Measurements from ENCODE around the gene RBM20. TPM values are rescaled to one million over a fixed set of nuclear protein-coding genes. Genes with fewer than 3 reads are reported as not detected.

Gene RBM20
- total and polyA plus RNA-seq, 5 experiments from 2014 or later, result 0.20 to 0.93 (median 0.49) TPM

DNA sequence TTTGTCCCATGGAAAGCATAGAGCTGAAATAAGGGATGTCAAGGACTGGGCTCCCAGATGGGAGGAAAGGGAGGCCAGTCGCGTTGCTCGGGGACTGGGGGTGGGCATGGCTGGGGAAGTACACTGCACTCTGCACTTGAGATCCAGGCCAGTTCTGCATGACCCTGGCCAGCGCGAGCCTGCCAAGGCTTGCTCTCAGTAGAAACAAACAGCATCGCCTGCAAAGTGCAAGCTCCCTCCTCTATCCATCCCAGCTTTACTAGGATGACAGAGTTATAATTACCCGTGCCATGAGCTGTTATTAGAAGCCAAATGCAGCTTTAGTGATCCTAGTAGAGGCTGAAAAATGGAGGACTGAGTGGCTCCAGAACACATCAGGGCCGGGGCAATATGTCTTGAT, 183.7 kb downstream of the RBM20 start:
- Mint-ChIP-seq H3K9me3 (no peaks in the 10 kb centered on the region), H3K4me3 (no peak overlapping the region), H3K4me1 (peaks cover 0 to 18% (median 7%) of the 10 kb centered on the region in 4 donors), H3K36me3 (no peaks in the 10 kb centered on the region), H3K27ac (peak overlapping the region in 2 of 10 donors; percentile 41 to 57), H3K27me3 (no peaks in the 10 kb centered on the region)
- POLR2A ChIA-PET, result interaction anchor here (0.8 to 1.4 kb wide), 4 partner anchors 9 to 1619 kb away, joined by 3 to 5 read pairs (median 3); partner anchors contain the start of gene VTI1A
- ATAC-seq (no peak), DNase-seq (no peak)

- Mint-ChIP-seq H3K4me1 (peaks cover 3 to 17% (median 9%) of the 10 kb centered on the region in 4 donors), H3K4me3 (no peak overlapping the region), H3K27me3 (no peaks in the 10 kb centered on the region), H3K36me3 (no peaks in the 10 kb centered on the region), H3K27ac (peak overlapping the region in 2 of 10 donors; percentile 50 to 57), H3K9me3 (no peaks in the 10 kb centered on the region)
- DNase-seq (no peak), ATAC-seq (no peak)
- POLR2A ChIA-PET, result interaction anchor here (0.8 to 1.6 kb wide), 7 partner anchors 10 to 1619 kb away, joined by 3 to 5 read pairs (median 3); partner anchors contain the start of genes PDCD4 and VTI1A
Measured at GRCh38 chr10:110828525-110828924, 184.4 kb downstream of the RBM20 start.

DNA sequence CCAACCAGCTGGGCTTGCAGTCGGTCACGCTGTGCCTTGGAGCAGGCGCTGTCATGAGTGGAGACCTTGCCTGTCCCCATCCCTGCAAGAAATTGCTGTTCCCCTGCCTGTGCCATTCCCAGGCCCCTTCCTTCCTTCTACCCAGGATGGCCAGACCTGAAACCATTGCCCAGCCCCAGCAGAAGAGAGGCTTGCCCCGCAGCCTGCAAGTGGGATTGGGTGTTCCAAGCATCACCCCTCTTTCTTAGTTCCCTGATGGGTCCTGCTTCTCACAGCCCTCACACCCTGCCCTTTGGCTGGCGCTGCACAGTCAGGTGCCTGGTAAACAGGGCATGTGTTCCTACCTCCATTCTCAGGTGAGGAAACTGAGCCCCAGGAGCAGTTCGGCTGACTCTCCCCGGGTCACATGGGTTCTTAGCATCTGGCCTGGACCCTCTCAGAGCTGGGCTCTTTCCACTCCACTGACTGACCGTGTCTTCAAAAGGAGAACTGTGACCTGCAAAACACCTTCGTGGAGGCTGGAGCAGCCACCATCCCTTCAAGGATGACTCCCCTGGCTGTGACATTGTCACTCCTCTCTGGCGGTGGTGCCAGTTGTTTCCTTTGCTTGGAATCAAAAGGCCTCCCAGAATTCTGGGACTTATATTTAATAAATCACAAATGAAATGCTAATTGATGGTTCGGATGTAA, 185.7 kb downstream of the RBM20 start:
- H3K27ac Mint-ChIP-seq, result peak overlapping the region in 2 of 10 donors; percentile 6 to 43
- POLR2A ChIA-PET, result interaction anchor here (1.2 to 1.6 kb wide), 3 partner anchors 12 to 42 kb away, joined by 3 to 4 read pairs (median 3); partner anchors contain the start of gene PDCD4
- H3K4me1 Mint-ChIP-seq, result peaks cover 11 to 27% (median 21%) of the 10 kb centered on the region in 4 donors
- H3K9me3 Mint-ChIP-seq, result no peaks in the 10 kb centered on the region
- H3K36me3 Mint-ChIP-seq, result no peaks in the 10 kb centered on the region
- no peak for DNase-seq
- ATAC-seq, result no peak
- H3K4me3 Mint-ChIP-seq, result no peak overlapping the region
- H3K27me3 Mint-ChIP-seq, result no peaks in the 10 kb centered on the region

GRCh38 chr10:110833234-110833940, 189.3 kb downstream of the RBM20 start:
- no peaks in the 10 kb centered on the region for H3K27me3 Mint-ChIP-seq
- peak overlapping the region; percentile 74 to 100 (median 98) for H3K27ac Mint-ChIP-seq
- ATAC-seq (peak; percentile 5 to 8), DNase-seq (peak in 2 of 10 donors; percentile 25 to 31)
- POLR2A ChIA-PET, result interaction anchor here (1.0 to 7.0 kb wide), 8 partner anchors 9 to 40 kb away, joined by 4 to 75 read pairs (median 8); partner anchors contain the start of gene PDCD4
- H3K9me3 Mint-ChIP-seq, result no peaks in the 10 kb centered on the region
- H3K4me3 Mint-ChIP-seq, result peak overlapping the region in 5 of 10 donors; percentile 26 to 63 (median 62)
- peaks cover 27 to 56% (median 51%) of the 10 kb centered on the region in 4 donors for H3K4me1 Mint-ChIP-seq
- no peaks in the 10 kb centered on the region for H3K36me3 Mint-ChIP-seq

- Mint-ChIP-seq H3K27me3 (no peaks in the 10 kb centered on the region), H3K4me1 (peaks cover 27 to 56% (median 51%) of the 10 kb centered on the region in 4 donors), H3K27ac (peak overlapping the region; percentile 98 to 100 (median 98)), H3K9me3 (no peaks in the 10 kb centered on the region), H3K4me3 (peak overlapping the region in 8 of 10 donors; percentile 46 to 83 (median 69)), H3K36me3 (no peaks in the 10 kb centered on the region)
- DNase-seq (no peak), ATAC-seq (no peak)
- POLR2A ChIA-PET, result interaction anchor here (1.1 to 7.0 kb wide), 9 partner anchors 8 to 50 kb away, joined by 3 to 75 read pairs (median 10); partner anchors contain the start of gene PDCD4
Measured at GRCh38 chr10:110833941-110834628, 189.9 kb downstream of the RBM20 start.

GRCh38 chr10:110834629-110835301, 190.6 kb downstream of the RBM20 start:
- ATAC-seq (peak; percentile 92 to 94), DNase-seq (peak in 9 of 10 donors; percentile 29 to 86 (median 66))
- Mint-ChIP-seq H3K9me3 (no peaks in the 10 kb centered on the region), H3K4me3 (peak overlapping the region; percentile 46 to 83 (median 67)), H3K4me1 (peaks cover 27 to 57% (median 52%) of the 10 kb centered on the region in 4 donors), H3K27me3 (no peaks in the 10 kb centered on the region), H3K27ac (peak overlapping the region; percentile 98 to 100 (median 98)), H3K36me3 (no peaks in the 10 kb centered on the region)
- POLR2A ChIA-PET, result interaction anchor here (0.5 to 7.0 kb wide), 14 partner anchors 7 to 61 kb away, joined by 3 to 75 read pairs (median 11); partner anchors contain the start of gene PDCD4

GRCh38 chr10:110835841-110836240, 191.7 kb downstream of the RBM20 start:
- H3K4me1 Mint-ChIP-seq, result peaks cover 27 to 58% (median 53%) of the 10 kb centered on the region in 4 donors
- peak overlapping the region in 6 of 10 donors; percentile 1 to 81 (median 60) for H3K4me3 Mint-ChIP-seq
- DNase-seq (no peak), ATAC-seq (no peak)
- no peaks in the 10 kb centered on the region for H3K27me3 Mint-ChIP-seq
- H3K27ac Mint-ChIP-seq, result peak overlapping the region; percentile 86 to 100 (median 98)
- H3K9me3 Mint-ChIP-seq, result no peaks in the 10 kb centered on the region
- POLR2A ChIA-PET, result interaction anchor here (0.7 to 7.0 kb wide), 10 partner anchors 9 to 62 kb away, joined by 3 to 75 read pairs (median 12); partner anchors contain the start of gene PDCD4
- H3K36me3 Mint-ChIP-seq, result no peaks in the 10 kb centered on the region

DNA sequence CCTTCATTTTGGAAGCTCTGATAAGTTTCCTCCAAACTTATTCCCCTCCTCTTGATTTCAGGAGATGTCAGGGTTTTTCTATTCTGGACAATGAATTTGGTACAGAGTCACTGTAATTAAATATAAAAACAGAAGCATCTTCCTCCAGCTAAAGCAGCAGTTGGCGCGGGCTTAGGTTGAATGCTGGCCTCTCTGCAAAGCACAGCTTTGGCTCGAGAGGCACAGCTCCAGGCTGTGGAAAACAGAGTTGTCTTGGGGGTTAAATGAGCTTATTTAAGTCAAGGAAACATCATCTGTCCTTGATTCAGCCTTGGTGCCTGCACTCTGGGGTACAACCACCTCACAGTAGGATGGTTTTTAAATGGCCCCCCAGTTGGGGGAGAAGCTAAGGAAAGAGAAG, 192.6 kb downstream of the RBM20 start:
- Mint-ChIP-seq H3K4me3 (peak overlapping the region in 2 of 10 donors; percentile 67 to 81), H3K9me3 (no peaks in the 10 kb centered on the region), H3K27ac (peak overlapping the region; percentile 61 to 100 (median 98)), H3K36me3 (no peaks in the 10 kb centered on the region), H3K4me1 (peaks cover 27 to 60% (median 58%) of the 10 kb centered on the region in 4 donors), H3K27me3 (no peaks in the 10 kb centered on the region)
- POLR2A ChIA-PET, result interaction anchor here (1.0 to 7.0 kb wide), 10 partner anchors 9 to 60 kb away, joined by 4 to 75 read pairs (median 12); partner anchors contain the start of gene PDCD4
- no peak for DNase-seq
- no peak for ATAC-seq

- Mint-ChIP-seq H3K27me3 (no peaks in the 10 kb centered on the region), H3K4me3 (peak overlapping the region in 2 of 10 donors; percentile 12 to 22), H3K27ac (peak overlapping the region in 9 of 10 donors; percentile 61 to 100 (median 99)), H3K9me3 (no peaks in the 10 kb centered on the region), H3K36me3 (no peaks in the 10 kb centered on the region), H3K4me1 (peaks cover 31 to 69% (median 63%) of the 10 kb centered on the region in 4 donors)
- POLR2A ChIA-PET, result interaction anchor here (1.0 to 7.0 kb wide), 9 partner anchors 9 to 59 kb away, joined by 3 to 75 read pairs (median 6); partner anchors contain the start of gene PDCD4
- DNase-seq (no peak), ATAC-seq (no peak)
Measured at GRCh38 chr10:110837418-110838171, 193.5 kb downstream of the RBM20 start.

DNA sequence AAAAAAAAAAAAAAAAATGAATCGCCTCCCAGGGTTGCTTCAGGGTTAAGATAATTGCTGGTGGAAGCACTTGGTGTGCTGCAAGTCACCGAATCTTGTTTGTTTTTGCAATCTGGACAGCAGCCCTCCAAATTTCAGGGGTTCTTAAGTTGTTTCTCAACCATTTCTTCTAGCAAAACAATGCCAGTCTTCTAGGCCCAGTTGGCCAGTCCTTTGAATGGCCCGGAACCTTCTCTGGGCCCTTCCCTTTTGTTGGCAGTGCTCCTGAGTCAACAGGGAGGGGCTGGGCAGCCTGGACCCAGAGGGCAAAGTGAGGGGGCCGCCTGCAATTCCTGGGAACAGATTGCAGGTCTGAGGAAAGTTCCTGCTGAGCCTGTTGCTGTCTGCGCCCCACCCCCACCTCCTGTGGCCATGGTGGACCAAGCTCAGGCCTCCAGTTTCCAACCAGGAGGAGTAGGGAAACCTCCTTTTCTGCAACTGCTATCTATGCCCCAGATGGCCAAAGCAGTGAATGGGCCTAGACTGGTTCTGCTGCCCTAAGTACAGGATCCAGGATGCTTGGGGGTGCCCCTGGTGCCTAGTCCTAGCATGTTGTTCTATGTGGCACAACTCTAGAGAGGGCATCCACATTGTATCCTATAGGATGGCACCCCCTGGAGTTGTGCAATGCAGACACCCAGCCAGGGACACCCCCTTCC, 196.2 kb downstream of the RBM20 start:
- POLR2A ChIA-PET, result interaction anchor here (0.6 kb wide), 1 partner anchor 37 kb away, joined by 10 read pairs; no protein-coding TSS in a partner anchor
- ATAC-seq (no peak), DNase-seq (no peak)
- no peaks in the 10 kb centered on the region for H3K9me3 Mint-ChIP-seq
- peak overlapping the region in 2 of 10 donors; percentile 43 to 85 for H3K27ac Mint-ChIP-seq
- H3K27me3 Mint-ChIP-seq, result no peaks in the 10 kb centered on the region
- H3K36me3 Mint-ChIP-seq, result no peaks in the 10 kb centered on the region
- H3K4me1 Mint-ChIP-seq, result peaks cover 37 to 76% (median 67%) of the 10 kb centered on the region in 4 donors
- no peak overlapping the region for H3K4me3 Mint-ChIP-seq

All from naive thymus-derived CD8-positive, alpha-beta T cell (primary cell).